DND-41 (cell line): Measurements from ENCODE around the gene MACC1.

Experiments
- ATAC-seq: fragments of 200-7000 bp; cut with Tn5 transposase; 3 replicates; pipeline ENCODE4 v1.9.1; 2021; ENCODE audit warnings: low read depth; ENCODE audit not compliant: insufficient read depth
- DNase-seq: peaks from one replicate; pipeline ENCODE4 v3.0.0-alpha.2; 2020
- H2AFZ ChIP-seq: 2 replicates; pipeline ENCODE4 v1.6.0; 2012; ENCODE audit warnings: low read depth, low read length
- H3K27ac ChIP-seq: 2 replicates; pipeline ENCODE4 v1.5.1; 2012; ENCODE audit warnings: low read length, inconsistent platforms
- H3K27me3 ChIP-seq: fragments of 200-600 bp; sonication (generic); 2 replicates; pipeline ENCODE4 v1.6.0; 2012; ENCODE audit warnings: low read length, mild to moderate bottlenecking, inconsistent platforms; ENCODE audit not compliant: insufficient read depth, poor library complexity
- H3K36me3 ChIP-seq: 2 replicates; pipeline ENCODE4 v1.5.1; 2012; ENCODE audit warnings: low read length, inconsistent platforms; ENCODE audit not compliant: insufficient read depth
- H3K4me1 ChIP-seq: 2 replicates; pipeline ENCODE4 v1.5.1; 2012; ENCODE audit warnings: mild to moderate bottlenecking, low read length; ENCODE audit not compliant: insufficient read depth
- H3K4me2 ChIP-seq: 2 replicates; pipeline ENCODE4 v1.6.0; 2012; ENCODE audit warnings: mild to moderate bottlenecking, moderate library complexity, low read length, inconsistent platforms; ENCODE audit not compliant: insufficient read depth
- H3K4me3 ChIP-seq, 2 experiments: fragments of 200-600 bp in 1 of 2; shearing (Covaris generic) in 1 of 2; 2 replicates each; pipeline ENCODE4 v1.5.1; 2012 to 2016; ENCODE audit warnings: inconsistent platforms in 2 of 2, low read length in 2 of 2, mild to moderate bottlenecking in 2 of 2, low read depth in 1 of 2, moderate library complexity in 1 of 2
- H3K79me2 ChIP-seq: 2 replicates; pipeline ENCODE4 v1.6.0; 2012; ENCODE audit warnings: low read length, inconsistent platforms; ENCODE audit not compliant: insufficient read depth
- H3K9ac ChIP-seq: 2 replicates; pipeline ENCODE4 v1.6.0; 2012; ENCODE audit warnings: low read depth, mild to moderate bottlenecking, inconsistent platforms, low read length, moderate library complexity
- H3K9me3 ChIP-seq: 2 replicates; pipeline ENCODE4 v1.5.1; 2012; ENCODE audit warnings: low read length, moderate library complexity, mild to moderate bottlenecking, inconsistent platforms; ENCODE audit not compliant: insufficient read depth, severe bottlenecking
- H4K20me1 ChIP-seq: 2 replicates; pipeline ENCODE4 v1.6.0; 2012; ENCODE audit warnings: low read length; ENCODE audit not compliant: insufficient read depth
- CTCF ChIP-seq: IDR thresholded peaks from 2 replicates; pipeline ENCODE4 v1.5.1; 2012; ENCODE audit warnings: borderline replicate concordance, low read length, moderate library complexity, mild to moderate bottlenecking; ENCODE audit not compliant: poor library complexity, severe bottlenecking; ENCODE audit errors: extremely low read depth
- EZH2 ChIP-seq: IDR thresholded peaks from 3 replicates; pipeline ENCODE4 v1.6.1; 2012; ENCODE audit warnings: borderline replicate concordance, low read depth, mild to moderate bottlenecking, moderate library complexity, low read length, inconsistent platforms; ENCODE audit not compliant: severe bottlenecking

The MACC1 gene

GRCh38 chr7:20111821-20112542 lies 105.2 kb downstream of the MACC1 start:
- no peak overlapping the region for H3K27ac ChIP-seq
- H3K9me3 ChIP-seq = no peaks in the 10 kb centered on the region
- H3K4me1 ChIP-seq = no peaks in the 10 kb centered on the region
- H3K27me3 ChIP-seq = no peaks in the 10 kb centered on the region
- no peak overlapping the region for H3K4me3 ChIP-seq
- DNase-seq = no peak
- no peak overlapping the region for H3K9ac ChIP-seq
- H3K4me2 ChIP-seq = no peak overlapping the region
- no peak overlapping the region for H2AFZ ChIP-seq
- no peaks in the 10 kb centered on the region for H3K79me2 ChIP-seq
- no peak for ATAC-seq
- no peaks in the 10 kb centered on the region for H4K20me1 ChIP-seq
- no peak for TF ChIP-seq CTCF
- TF ChIP-seq EZH2 = no peak
- no peaks in the 10 kb centered on the region for H3K36me3 ChIP-seq

- no peaks in the 10 kb centered on the region for H3K36me3 ChIP-seq
- no peaks in the 10 kb centered on the region for H4K20me1 ChIP-seq
- H3K9ac ChIP-seq = no peak overlapping the region
- H3K4me2 ChIP-seq = no peak overlapping the region
- no peaks in the 10 kb centered on the region for H3K27me3 ChIP-seq
- no peak overlapping the region for H3K27ac ChIP-seq
- no peak overlapping the region for H2AFZ ChIP-seq
- no peak for DNase-seq
- H3K79me2 ChIP-seq = no peaks in the 10 kb centered on the region
- TF ChIP-seq EZH2 = no peak
- no peak for TF ChIP-seq CTCF
- no peaks in the 10 kb centered on the region for H3K4me1 ChIP-seq
- no peak overlapping the region for H3K4me3 ChIP-seq
- ATAC-seq = no peak
- no peaks in the 10 kb centered on the region for H3K9me3 ChIP-seq
Measured at GRCh38 chr7:20107582-20107981, 109.6 kb downstream of the MACC1 start.

GRCh38 chr7:20104696-20105095 lies 112.5 kb downstream of the MACC1 start:
- Histone ChIP-seq H3K4me2 (no peak overlapping the region), H3K27me3 (no peaks in the 10 kb centered on the region), H3K9ac (no peak overlapping the region), H4K20me1 (no peaks in the 10 kb centered on the region), H3K79me2 (no peaks in the 10 kb centered on the region), H3K36me3 (no peaks in the 10 kb centered on the region), H3K27ac (no peak overlapping the region), H2AFZ (no peak overlapping the region), H3K4me3 (no peak overlapping the region), H3K4me1 (no peaks in the 10 kb centered on the region), H3K9me3 (no peaks in the 10 kb centered on the region)
- TF ChIP-seq CTCF = no peak
- TF ChIP-seq EZH2 = no peak
- DNase-seq (no peak), ATAC-seq (no peak)
